ENCODE data around the gene EEF2KMT.

EEF2KMT gene

DNA sequence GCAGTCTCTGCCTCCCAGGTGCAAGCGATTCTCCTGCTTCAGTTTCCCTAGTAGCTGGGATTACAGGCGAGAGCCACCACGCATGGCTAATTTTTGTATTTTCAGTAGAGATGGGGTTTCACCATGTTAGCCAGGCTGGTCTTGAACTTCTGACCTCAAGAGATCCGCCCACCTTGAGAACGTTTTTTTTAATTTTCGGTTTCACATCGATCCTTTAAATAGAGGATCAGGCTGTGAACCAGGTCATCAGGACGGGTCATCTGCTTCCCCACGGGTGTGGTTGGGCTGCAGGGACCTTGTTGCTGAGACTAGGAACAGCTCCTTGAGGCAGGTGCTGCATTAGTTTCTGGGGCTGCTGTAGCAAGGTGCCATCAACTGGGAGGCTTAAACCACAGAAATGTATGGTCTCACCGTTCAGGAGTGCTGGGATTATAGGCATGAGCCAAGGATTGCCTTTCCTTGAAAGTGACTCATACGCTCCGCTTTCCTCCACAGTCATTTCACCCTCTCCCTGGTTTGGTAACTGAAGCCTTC is 55.9 kb downstream of the EEF2KMT start:
- no peak for DNase-seq (ENCODE audit: low spot score)

DNA sequence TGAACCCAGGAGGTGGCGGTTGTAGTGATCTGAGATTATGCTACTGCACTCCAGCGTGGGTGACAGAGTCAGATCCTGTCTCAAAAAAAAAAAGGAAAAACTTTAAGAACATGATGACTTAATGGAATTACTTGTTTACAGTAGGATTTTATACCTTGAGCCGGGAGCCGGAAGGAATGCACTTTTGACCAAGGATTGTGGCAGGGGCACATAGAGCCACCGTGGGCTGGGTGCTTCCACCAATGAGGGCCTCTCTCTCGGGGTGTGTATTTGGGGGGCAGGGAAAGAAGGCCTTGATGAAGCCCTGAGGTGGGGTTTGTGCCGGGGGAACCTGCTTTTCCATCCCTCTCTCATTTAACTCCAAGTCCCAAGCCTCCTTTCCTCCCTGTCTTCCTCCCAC is 57.1 kb downstream of the EEF2KMT start:
- DNase-seq (ENCODE audit: low spot score) = no peak

DNA sequence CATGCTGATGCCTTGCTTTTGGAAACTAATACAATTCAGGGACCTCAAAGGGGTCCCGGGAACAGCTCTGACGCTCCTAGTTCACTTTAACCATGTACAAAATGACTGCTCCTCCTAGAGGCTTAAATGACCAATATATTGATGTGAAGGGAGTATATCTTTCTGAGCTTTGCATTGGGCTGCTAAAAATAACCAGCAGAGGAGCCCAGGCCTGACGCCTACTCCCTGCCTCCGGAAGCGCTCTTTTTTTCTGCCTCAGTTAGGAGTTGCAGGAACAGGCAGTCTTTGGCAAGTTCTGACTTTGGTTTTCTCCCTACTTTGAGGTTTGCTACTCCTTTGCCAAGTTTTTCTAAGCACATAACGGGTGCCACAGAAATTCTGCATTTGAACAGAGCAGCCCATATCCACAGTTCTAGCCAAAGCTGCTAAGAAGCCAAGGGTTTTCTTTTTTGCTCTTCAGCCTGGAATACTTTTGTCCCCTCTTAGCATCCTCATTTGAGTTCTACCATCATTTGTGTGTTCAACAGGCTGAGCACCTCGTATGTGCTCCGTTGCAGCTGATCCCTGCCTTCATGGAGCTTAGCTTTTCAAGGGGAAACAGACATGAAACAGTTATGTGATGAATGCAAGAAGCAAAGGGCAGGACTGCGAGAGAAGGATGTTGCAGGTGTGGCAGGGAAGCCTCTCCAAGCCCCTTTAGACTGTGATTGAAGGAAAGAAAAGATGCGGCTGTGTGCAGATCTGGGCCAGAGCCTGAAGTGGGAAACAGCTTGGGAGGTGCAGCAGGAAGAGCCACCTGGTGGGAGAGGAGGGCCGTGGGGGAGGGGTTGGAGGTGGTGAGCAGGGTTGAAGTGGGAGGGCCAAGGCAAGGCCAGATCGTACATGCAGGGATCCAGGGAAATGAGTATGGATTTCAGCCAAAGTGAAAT is 61.1 kb downstream of the EEF2KMT start:
- DNase-seq (ENCODE audit: low spot score) = no peak

DNA sequence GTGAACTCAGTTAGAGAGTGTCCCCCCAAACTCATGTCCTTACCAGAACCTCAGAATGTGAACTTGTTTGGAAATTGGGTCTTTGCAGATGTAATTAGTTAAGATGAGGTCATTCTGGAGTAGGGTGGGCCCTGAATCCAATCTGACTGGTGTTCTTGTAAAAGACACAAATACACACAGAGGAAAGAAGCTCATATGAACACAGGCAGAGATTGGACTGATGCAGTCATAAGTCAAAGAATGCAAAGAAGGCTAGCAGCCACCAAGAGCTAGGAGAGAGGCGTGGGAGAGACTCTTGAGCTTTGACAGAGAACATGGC is 61.7 kb downstream of the EEF2KMT start:
- no peak for DNase-seq (ENCODE audit: low spot score)
